Measurements from ENCODE around the gene IVD.

Gene IVD

DNA sequence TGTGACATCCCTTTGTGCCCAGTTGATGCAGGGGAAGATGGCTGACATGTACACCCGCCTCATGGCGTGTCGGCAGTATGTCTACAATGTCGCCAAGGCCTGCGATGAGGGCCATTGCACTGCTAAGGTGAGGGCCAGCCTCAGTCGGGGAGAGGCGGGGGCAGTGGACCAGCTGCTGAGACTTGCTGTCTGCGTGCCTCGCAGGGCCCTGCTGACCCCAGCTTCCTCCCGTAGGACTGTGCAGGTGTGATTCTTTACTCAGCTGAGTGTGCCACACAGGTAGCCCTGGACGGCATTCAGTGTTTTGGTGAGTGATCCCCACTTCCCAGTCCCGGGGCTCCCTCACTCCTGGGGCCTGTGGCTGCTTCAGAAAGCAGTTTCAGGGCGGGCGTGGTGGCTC lies 10.5 kb downstream of the IVD start:
- no peak for DNase-seq

DNA sequence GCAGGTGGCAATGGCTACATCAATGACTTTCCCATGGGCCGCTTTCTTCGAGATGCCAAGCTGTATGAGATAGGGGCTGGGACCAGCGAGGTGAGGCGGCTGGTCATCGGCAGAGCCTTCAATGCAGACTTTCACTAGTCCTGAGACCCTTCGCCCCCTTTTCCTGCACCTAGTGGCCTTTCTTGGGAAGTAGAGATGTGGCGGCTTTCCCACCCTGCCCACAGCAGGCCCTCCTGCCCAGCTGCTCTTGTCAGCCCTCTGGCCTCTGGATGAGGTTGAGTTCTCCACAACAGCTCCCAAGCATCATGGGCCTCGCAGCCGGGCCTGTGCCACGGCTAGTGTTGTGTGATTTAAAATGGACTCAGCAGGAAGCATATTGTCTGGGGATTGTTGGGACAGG lies 12.5 kb downstream of the IVD start:
- no peak for DNase-seq

DNA sequence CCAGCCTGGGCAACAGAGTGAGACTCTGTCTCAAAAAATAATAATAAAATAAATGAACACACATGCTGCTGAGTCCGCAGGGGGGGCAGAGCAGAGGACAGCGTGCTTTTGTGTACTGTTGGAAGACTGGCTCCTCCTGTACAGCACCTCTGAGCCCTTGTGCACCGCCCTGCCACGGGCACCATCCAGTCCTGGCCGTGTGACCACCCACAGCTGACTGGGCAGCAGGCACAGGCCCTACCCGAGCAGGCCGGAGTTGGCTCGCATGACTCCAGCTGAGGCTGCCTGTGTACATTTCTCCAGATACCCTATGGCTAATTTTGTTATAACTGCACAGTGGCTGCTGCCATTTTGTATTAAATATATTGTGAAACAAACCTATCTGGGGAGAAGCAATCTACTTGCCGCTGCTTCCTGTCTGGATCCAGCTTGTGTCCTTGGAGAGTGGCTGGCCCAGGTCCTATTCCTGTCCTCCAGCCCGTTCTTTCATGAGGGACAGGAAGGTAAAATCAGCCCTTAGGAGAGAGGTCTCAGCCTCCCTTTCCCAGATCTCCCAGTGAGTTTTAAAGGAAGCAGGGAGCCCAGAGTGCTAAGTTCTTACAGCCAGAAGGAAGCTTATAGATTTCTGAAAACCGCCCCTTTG lies 14.6 kb downstream of the IVD start:
- peak; percentile 43 for DNase-seq

DNA sequence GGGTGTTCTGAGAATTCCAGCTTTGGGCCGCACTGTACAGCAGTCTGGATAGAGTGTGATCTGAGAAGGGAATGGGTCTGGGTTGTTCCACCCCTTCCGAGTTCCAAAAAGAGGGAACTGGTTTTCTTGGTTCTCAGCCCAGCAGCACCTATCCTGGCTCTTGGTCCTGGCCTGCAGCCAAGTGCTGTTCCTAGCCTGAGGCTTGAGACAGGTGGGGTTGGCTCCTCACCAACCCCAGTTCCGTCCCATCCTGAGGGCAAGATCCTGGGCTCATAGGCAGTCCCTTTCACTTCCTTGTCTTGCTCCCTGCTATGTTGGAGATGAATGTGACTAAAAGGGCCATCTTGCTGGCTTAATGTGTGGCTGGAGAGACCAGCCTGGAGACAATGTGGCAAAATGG lies 15.2 kb downstream of the IVD start:
- DNase-seq: peak; percentile 52

DNA sequence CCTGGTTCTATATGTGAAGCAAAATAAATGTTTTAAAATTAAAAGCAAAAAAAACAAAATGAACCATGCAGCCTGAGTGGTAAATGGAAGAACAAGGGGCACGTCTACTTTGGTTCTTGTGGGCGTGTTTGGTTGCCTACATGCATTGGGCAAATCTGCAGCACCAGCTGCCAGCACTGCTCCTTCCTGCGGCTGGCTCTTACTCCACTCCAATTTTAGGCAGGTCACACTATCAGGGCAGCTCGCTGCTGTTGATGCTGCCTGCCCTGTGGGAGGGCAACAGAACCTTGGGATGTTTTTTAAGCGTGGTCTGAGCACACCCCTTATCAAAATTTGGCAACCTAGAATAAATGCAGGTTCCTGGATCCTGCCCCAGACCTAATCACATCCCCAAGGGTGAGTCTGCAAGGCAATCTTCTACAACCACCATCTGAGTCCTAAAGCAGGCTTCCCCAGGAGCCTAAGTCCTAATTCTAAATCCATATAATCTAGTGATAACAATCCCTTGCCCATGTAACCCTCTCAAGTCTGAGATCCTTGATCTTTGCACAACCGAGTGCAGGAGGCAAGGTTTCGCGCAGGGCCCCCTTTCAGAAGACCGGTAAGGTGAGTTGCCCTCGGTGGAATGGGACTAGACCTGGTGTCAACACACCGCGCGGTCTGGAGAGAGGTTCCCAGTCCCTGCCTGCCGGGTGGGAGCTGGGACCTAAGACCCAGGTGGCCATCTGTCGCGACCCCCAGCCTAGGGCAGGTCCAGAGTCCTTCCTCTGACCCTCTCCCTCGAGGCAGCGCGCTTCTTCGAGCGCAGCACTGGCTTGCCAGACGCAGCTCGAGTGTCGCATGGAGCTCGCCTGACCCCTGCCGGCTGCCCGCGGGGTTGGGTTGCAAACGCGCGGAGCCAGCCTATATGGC lies 15.9 kb downstream of the IVD start:
- DNase-seq: peak; percentile 91

DNA sequence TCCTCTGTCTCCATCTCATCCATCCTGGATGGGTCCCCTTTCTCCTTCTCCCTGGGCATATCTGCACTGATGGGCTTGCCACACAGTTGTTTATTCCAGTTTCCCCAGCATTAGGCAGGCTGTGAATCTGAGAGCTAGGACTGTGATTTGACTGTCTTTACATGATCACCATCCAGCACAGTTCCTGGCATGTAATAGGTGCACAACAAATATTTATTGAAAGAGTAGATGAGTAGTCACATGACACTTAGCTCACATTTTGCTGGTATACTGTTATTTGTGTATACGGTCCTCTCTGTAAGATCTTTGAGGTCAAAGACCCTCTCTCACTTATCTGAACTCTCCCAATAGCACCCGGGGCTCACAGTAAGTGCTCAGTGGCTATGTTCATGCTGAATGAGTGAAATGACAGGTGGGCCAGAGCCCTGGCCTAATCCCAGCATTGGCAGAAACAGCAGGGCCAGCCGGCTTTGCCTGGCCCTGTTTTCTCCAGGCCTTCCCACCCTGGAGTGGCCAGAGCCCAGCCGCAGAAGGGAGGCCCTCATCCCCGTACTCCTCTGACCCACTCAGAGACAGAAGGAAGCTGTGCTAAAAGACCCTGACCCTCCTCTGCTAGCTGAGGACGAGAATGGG lies 19.0 kb downstream of the IVD start:
- DNase-seq: no peak

DNA sequence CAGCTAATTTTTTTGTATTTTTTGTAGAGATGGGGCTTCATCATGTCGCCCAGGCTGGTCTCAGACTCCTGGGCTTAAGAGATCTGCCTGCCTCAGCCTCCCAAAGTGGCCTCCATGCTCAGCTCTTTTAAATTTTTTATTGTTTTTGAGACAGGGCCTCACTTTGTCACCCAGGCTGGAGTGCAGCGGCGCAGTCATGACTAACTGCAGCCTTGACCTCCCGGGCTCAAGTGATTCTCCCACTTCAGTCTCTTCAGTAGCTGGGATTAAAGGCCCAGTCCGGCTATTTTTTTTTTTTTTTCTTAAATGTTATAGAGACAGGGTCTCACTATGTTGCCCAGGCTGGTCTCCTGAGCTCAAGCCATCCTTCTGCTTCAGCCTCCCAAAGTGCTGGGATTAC lies 20.1 kb downstream of the IVD start:
- DNase-seq: no peak

DNA sequence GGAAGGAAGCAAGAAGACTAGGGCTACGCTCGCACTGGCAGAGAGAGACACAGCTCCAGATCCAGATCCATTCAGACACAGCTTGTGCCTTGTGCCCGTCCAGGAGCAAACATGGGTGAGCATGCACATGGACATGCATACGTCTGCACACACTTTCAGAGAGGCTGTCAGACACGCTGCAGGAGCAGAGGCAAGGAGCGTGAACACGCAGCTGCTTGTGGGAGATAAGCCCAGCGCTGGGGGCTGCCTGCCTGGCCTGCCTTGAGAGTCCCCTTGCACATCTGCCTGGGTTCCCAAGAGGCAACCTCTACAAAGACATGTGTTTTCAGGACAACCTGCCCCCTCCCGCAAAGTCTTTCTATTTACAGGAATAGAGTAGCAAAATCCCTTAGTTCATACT lies 21.6 kb downstream of the IVD start:
- no peak for DNase-seq

DNA sequence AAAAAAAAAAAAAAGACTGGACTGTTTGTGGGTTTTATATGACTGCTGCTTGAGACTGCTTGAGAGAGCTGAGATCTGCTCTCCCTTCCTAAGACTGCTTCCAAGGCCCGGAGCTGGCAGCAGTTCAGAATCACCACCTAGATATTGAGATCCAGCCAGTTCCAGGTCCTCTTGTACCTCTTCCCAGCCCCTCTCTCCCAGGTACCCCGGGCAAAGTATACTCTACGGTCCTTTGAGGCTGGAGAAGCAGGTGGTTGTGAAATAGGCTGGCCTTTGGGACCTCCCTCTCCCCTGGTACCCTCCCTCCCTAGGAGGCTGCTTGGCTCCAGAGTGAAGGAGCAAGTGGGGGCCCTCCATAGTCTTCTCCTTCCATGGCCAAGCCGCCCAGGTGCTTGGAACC lies 22.6 kb downstream of the IVD start:
- no peak for DNase-seq

DNA sequence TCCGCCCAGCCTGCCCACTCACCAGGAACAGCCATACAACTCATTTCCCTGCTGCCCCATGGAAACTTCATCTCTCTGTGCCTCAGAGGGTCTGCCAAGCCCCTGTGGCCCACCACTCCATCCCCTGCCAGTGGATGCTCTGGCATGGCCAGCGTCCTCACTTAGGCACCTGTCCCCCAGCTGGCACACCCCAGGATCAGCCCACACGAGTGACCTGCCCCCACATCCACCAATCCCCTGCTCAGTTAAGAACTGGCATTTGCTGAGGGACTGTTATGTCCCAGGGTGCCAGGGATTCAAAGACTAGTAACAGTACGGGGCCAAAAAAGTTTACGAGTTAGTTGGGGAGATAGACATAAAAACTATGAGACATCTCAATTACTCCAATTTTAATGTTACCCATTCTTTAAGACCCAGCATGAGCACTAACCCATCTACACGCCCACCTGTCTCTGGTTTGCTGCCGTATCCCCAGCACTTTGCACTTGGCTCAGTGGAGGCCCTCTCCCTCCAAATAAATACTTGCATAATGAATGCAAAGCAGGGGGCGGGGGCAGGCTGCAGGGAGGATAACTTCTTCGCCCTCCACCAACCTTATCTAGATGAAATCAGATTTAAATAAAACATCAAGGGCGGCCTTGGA lies 23.6 kb downstream of the IVD start:
- DNase-seq: no peak

DNA sequence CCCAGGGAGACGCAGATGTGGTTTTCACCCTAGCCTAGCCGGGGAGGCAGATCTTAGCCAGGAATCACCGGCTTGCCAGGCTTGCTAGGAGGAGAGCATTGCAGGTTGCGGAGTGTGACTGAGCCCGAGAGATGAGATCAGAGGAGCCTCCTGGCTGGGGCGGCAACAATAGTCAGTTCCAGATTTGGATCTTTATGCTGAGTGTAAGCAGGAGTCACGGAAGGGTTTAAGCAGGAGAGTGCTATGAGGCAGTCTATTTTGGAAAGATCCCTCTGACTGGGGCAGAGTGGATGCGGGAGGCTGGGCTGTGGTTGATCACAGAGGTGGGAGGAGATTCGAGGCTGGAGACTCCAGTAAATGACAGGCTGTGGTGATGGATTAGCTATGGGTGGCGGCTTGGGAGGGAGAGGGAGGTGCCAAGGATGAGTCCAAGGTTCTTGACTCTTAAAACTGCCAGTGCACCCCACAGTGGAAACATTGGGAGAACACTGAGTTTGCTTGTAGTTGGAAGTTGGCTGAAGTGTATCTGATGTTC lies 24.7 kb downstream of the IVD start:
- peak; percentile 88 for DNase-seq

DNA sequence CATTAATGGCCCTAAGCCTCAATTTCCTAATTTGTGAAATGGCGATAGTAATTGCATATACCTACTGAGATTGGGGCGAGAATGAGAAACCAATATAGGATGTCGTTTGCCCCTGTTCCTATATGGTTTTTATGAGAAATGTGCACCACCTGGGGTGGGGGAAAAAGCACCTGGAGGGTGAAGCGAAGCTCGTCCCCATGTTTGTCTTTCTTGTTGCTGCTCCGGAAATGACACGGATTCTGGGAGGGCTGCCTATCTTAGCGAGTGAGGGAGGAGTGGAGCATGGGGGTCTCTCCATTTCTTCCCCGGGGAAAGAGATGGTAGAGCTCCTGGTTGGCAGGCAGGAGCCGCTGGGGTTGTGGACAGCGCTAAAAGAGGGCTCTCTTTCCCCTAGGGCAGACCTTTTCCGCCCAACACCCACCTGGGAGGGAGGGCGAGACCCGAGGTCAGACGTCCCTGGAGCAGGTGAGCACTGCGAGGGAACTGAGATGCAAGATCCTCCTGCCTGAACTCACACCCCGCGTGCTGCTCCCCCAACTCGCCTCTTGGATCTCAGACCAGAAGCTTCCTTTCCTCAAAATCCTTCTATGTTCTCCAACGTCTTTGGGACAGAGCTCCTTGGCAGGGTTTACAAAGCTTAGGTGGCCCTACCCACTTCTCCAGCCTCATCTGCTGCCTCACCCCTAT lies 29.6 kb downstream of the IVD start:
- DNase-seq: no peak

DNA sequence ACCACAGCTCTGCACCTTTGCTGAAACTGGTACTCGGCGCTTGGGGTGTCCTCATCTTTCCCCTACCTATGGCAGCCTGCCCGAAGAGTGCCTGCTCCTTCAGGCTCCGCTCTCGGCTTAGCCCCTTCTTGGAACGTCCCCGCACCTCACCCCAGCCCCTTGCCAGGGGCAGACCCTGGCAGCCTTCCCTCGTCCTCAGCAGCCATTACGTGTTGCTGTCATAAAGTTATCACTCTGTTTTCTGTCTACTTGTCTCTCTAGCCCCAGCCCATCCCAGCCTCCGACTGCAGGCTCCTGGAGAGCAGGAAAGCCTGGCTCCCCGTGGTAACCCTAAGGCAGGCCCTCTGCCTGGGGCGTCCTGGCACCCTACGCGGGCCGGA lies 30.1 kb downstream of the IVD start:
- DNase-seq: no peak

DNA sequence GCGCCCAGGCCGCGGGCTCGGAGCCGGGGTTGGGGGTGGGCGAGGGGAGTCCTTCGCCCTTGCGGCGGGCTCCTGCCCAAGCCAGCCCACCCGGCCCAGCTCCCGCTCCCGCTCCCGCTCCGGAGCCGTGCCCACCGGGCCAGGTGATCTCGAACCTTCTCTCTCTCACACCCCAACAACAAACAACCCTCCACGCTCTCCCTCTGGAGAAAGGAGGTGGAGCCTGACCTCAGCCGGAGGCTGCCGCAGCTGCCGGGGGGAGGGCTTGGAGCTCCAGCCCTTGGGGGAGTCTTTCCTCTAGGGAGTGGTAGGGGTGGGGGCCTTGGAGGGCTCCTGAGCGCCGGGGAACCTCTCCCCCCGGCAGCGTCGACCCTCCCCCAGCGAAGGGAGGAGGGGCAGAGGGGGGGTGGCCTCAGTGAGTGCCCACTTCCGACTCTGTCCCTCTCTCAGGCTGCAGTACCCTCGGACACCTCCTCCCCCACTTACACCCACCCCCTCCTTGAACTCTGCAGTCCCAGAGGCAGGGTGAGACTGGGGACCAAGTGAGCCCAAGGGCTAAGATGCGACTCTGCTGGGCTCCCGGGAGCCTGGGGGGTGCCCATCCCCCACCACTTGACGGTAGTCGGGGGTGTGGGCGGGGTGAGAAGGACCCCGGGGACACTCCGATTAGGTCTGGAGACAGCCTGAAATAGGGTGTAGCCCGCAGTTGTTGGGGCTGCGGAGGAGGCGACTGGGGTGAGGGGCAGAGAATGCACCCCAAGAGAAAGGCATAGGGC lies 30.7 kb downstream of the IVD start:
- DNase-seq: peak; percentile 53

DNA sequence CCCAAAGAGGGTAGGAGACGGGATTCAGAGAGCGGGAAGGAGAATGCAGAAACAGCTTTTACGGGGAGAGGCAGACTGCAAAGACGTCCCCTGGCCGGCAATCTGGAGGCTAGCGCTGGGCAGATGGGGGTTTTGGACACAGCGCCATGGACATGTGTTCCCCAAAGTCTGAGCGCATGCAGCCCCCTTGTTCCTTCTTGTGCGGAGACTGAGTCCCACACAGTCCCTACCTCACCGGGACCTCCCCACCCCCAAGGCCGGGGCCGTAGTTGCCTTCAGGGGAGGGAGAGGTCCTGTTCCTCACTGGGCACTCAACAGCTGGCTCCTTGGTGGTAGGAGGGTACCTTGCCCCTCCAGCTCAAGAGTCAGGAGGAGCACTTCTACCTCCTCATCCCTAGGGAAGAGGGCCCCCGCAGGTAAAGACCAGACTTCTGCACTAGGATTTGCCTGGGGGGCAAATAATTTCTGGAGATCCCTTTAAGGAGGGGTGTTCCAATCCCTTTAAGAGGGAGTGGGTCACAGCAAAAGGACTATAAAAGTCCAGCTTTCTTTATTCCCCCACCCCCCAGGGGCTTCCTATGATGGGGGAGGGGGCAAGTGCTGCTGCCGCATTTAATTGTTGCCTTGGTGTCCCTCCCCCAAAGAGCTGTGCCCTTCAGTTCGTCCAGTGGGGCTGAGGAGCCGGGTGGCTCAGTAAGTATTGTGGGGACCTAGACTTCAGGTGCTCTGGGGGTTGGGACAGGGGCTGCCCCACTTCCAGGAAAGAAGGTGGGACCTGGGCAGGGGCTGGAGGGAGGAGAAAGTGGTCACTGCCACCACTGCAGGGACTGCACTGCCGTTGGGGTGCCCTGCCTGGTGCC lies 31.5 kb downstream of the IVD start:
- peak; percentile 44 for DNase-seq

DNA sequence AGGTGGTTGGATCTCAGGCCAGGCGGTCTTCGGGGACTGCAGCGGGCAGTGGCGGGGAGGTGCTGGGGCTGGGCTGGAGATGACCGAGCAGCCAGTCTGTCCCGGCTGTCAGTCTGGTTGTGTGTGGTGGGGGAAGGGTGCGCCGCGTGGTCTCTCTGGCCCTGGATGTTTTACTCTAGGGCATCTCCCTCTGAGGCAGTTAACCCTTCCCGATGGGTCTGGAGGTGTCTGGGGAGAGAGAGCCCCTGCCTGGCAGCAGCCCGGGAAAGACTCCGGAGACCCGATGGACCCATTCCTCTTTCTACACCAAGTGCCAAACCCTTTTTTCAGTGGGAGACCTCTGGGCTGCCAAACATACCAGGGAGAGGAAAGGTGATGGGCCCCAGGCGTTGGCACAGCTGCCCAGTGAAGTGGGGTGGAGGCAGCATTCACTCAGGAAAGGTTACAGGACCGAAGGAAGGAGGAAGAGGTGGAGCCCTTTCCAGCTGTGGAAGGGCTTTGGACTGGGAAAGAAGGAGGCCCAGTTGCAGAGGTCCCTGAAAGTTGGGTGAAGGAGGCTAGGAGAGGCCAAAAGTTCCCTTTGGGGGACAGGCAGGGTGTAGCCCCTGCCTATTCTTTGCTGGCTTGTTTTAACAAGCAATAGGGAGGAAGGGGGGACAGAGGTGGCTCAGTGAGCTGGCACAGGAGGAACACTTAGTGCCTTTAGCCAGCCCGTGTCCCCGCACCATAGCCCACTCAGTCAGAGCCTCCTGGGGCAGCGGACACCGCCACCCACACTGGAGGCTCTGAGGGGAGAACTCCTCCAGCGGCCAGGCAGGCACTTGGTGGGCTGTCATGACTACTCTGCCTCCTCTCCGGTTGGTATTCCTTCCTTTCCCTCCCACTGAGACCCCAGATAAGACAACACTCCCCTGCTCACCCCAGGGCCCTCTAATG lies 32.4 kb downstream of the IVD start:
- DNase-seq: no peak

DNA sequence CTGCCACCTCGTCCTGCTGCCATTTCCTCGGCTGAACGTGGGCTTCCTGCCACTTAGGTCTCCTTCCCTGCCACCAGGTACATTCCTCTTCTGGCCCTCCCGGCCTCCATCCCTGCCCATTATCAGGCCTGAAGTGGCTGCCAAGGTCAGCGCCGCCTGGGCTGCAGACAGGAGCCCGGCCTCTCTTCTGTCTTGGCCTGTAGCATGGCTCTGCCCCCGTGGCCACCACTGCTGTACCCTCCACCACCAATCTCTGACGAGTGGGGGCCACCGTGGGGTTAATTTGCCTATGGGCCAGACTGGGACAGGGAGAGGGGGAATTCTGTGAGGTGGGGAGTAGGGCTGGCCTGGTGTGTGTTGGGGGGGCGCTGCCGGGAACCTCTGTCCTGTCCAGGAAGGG lies 33.1 kb downstream of the IVD start:
- DNase-seq: no peak

DNA sequence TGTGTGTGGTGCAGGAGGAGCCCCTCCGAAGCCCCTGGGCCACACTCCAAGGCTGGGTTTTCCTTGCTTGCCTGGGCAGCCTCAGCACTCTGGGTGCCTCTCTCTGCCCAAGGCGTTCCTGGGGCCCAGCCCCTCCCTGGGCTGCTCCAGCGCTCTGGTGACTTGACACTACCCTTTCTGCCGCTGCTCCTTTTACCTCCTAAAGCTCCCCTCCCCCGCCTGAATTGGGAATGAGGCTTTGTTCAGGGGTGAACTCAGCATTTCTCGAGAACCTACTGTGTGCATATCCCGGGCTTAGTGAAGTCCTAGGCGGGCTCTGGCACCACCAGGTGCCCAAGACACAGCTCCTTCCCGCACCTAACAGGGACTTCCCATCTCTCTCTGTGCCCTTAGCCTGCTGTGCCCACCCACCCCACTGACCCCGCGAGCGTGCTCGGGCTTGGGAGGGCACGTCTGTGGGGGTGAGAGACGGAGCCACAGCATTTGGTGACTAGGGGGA lies 33.9 kb downstream of the IVD start:
- DNase-seq: peak; percentile 56

DNA sequence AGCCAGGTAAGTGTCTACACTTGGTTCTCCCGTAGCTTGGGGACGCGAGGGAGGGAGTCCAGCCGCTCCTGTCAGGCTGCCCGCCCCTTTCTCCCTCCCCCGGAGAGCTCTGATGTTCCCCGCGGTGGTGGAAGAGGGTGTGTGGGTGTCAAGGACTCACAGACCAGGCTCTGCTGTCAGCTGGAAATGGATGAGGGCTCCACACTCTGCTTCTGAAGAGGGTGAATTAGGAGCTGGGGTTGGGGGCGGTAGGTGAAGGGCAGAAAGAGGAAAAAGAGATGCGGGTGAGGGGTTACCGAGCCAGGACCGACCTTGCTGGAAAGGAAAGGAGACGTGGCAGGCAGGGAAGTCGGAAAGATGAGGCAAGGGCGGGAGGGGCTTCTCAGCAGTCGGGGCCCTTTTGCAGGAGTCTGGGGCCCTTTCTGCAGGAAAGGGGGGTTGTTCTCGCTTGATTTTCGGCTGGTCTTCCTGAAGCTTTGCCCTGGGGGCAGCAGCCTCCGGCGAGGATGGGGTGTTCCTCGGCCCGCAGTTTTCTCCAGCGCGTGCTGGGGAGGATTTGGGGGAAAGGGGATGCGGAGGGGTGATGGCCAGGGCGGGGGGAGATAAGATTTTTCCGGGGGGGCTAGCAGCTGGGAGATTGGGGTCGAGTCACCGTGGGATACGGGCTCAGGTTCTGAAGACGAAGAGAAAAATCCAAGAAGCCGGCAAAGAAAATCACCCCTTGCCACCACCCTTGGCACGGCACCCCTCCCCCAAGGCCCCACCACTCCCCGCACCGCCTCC lies 34.6 kb downstream of the IVD start:
- DNase-seq: peak; percentile 68
